ENCODE data around the gene CPLX4. TPM values are rescaled to one million over a fixed set of nuclear protein-coding genes. Genes with fewer than 3 reads are reported as not detected.

CPLX4 gene
- total RNA-seq, 2 donors from 2014 or later: not detected

- no peaks in the 10 kb centered on the region for H3K27me3 ChIP-seq
- no peaks in the 10 kb centered on the region for H3K9me3 ChIP-seq
- DNase-seq: no peak
- no peak for TF ChIP-seq CTCF (IDR thresholded peaks at IDR 0.05)
- no peak overlapping the region for H3K27ac ChIP-seq
- H3K4me1 ChIP-seq: no peaks in the 10 kb centered on the region
- intact Hi-C loops (cut with DNase I): no loop called here
- H3K36me3 ChIP-seq: no peaks in the 10 kb centered on the region
- no peak overlapping the region for H3K9ac ChIP-seq (ENCODE audit: low read depth in 2 of 2, low read length in 2 of 2)
- no peak overlapping the region for H3K4me3 ChIP-seq
Measured at GRCh38 chr18:59301929-59302328, 16.5 kb downstream of the CPLX4 start.

GRCh38 chr18:59300676-59301285 lies 17.7 kb downstream of the CPLX4 start:
- Histone ChIP-seq H3K9me3 (no peaks in the 10 kb centered on the region), H3K27me3 (no peaks in the 10 kb centered on the region), H3K36me3 (no peaks in the 10 kb centered on the region), H3K9ac (ENCODE audit: low read depth in 2 of 2, low read length in 2 of 2) (no peak overlapping the region), H3K4me1 (no peaks in the 10 kb centered on the region), H3K27ac (no peak overlapping the region), H3K4me3 (no peak overlapping the region)
- intact Hi-C loops (cut with DNase I): no loop called here
- no peak for DNase-seq
- no peak for TF ChIP-seq CTCF (IDR thresholded peaks at IDR 0.05)

- intact Hi-C loops (cut with DNase I): no loop called here
- Histone ChIP-seq H3K9ac (ENCODE audit: low read depth in 2 of 2, low read length in 2 of 2) (no peak overlapping the region), H3K27me3 (no peaks in the 10 kb centered on the region), H3K27ac (no peak overlapping the region), H3K36me3 (no peaks in the 10 kb centered on the region), H3K9me3 (no peaks in the 10 kb centered on the region), H3K4me1 (no peaks in the 10 kb centered on the region), H3K4me3 (no peak overlapping the region)
- TF ChIP-seq CTCF (IDR thresholded peaks at IDR 0.05): no peak
- DNase-seq: no peak
Measured at GRCh38 chr18:59298871-59299270, 19.6 kb downstream of the CPLX4 start.

- no peak for TF ChIP-seq CTCF (IDR thresholded peaks at IDR 0.05)
- Histone ChIP-seq H3K9ac (ENCODE audit: low read depth in 2 of 2, low read length in 2 of 2) (no peak overlapping the region), H3K4me3 (no peak overlapping the region), H3K36me3 (no peaks in the 10 kb centered on the region), H3K9me3 (no peaks in the 10 kb centered on the region), H3K27me3 (peaks cover 4% of the 10 kb centered on the region), H3K4me1 (no peaks in the 10 kb centered on the region), H3K27ac (no peak overlapping the region)
- intact Hi-C loops (cut with DNase I): no loop called here
- no peak for DNase-seq
Measured at GRCh38 chr18:59293317-59293716, 25.1 kb downstream of the CPLX4 start.

GRCh38 chr18:59286341-59286740 lies 32.1 kb downstream of the CPLX4 start:
- Histone ChIP-seq H3K9me3 (no peaks in the 10 kb centered on the region), H3K27me3 (peaks cover 3% of the 10 kb centered on the region), H3K9ac (ENCODE audit: low read depth in 2 of 2, low read length in 2 of 2) (no peak overlapping the region), H3K36me3 (no peaks in the 10 kb centered on the region), H3K27ac (no peak overlapping the region), H3K4me1 (no peaks in the 10 kb centered on the region), H3K4me3 (no peak overlapping the region)
- no peak for TF ChIP-seq CTCF (IDR thresholded peaks at IDR 0.05)
- intact Hi-C loops (cut with DNase I): no loop called here
- DNase-seq: no peak
